GM12865 (cell line): ENCODE measurements around the gene USB1.

ENCODE experiments used
- DNase-seq: peaks from one replicate; pipeline ENCODE4 v3.0.0; 2010; ENCODE audit warnings: low read depth
- H3K4me3 ChIP-seq: 2 replicates; pipeline ENCODE4 v1.5.1; 2011; ENCODE audit warnings: mild to moderate bottlenecking, low read depth, low read length, control low read depth
- TF ChIP-seq, protein P1 (sequence below): IDR thresholded peaks from 2 replicates; pipeline ENCODE4 v1.5.1; 2011; ENCODE audit warnings: low read length, control low read depth, low read depth, inconsistent platforms; ENCODE audit not compliant: insufficient read depth; ENCODE audit errors: missing control alignments

The USB1 gene

DNA sequence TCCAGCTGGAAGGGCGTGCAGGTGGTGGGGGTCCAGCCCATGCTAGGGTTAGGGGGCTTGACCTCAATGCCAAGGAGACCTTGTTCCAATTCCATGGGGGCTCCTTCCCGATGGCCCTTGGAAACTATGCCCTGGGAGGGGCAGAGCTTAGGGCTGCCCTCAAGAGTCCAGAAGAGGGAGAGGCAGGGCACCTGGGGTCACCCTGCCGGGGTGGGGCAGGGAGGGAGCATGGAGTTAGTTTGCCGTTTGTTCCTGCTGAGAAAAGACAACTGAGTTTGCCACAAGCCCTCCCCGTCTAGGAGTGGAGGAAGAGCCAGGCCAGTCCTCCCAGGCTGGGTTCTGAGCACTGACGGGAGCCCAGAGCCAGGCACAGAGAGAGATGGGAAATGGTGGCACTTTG, 45.7 kb downstream of the USB1 start:
- DNase-seq = no peak
- TF ChIP-seq, protein P1, sequence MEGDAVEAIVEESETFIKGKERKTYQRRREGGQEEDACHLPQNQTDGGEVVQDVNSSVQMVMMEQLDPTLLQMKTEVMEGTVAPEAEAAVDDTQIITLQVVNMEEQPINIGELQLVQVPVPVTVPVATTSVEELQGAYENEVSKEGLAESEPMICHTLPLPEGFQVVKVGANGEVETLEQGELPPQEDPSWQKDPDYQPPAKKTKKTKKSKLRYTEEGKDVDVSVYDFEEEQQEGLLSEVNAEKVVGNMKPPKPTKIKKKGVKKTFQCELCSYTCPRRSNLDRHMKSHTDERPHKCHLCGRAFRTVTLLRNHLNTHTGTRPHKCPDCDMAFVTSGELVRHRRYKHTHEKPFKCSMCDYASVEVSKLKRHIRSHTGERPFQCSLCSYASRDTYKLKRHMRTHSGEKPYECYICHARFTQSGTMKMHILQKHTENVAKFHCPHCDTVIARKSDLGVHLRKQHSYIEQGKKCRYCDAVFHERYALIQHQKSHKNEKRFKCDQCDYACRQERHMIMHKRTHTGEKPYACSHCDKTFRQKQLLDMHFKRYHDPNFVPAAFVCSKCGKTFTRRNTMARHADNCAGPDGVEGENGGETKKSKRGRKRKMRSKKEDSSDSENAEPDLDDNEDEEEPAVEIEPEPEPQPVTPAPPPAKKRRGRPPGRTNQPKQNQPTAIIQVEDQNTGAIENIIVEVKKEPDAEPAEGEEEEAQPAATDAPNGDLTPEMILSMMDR = no peak
- H3K4me3 ChIP-seq = no peak overlapping the region

GRCh38 chr16:58047557-58048348, 46.5 kb downstream of the USB1 start:
- DNase-seq = no peak
- TF ChIP-seq, protein P1 = no peak
- no peak overlapping the region for H3K4me3 ChIP-seq

- TF ChIP-seq, protein P1 = no peak
- no peak for DNase-seq
- H3K4me3 ChIP-seq = no peak overlapping the region
These were observed 47.5 kb downstream of the USB1 start for GRCh38 chr16:58048494-58049231.

DNA sequence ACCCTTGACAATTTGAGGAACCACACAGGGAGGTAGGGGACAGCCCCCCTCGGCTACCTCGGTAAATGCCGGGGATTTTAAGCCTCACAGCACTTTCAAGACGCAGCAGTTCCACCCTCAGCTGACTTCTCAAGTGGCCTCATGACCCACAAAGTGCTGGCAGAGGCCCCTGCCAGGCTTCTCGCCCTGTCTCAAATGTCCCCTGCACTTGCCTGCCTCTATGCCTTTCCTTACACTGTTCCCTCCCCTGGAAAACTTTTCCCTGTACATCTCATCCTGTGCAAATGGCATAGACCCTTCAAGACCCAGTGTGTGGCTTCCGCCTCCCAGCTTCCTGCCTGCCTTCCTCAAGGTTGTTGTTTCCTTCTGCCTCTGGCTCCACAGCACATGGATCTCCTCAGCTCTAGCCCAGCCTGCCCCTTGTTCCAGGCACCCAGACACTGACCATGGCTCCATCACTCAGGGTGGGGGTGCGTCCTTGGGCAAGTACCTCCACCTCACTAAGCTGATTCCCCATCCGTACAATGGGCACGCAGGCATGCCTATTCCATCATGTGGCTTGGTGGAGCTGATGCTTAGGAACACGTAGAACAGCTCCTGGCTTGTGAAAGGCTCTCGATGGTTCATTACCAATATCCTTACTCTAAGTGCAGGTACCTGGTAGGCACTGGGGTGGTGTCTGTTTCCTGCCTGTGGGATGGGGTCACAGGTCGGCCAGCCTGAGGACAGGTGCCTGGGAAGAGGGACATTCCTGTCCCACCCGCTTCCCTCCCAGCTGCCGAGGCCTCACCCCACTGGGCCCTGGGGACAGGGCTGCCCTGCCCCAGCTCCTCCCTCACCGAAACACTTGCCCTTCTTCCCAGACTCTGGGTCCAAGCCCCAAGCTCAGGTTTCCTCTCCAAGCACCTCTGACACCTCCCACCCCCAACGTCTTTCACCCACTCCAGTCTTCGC, 48.3 kb downstream of the USB1 start:
- no peak for DNase-seq
- H3K4me3 ChIP-seq = no peak overlapping the region
- TF ChIP-seq, protein P1 = no peak

DNA sequence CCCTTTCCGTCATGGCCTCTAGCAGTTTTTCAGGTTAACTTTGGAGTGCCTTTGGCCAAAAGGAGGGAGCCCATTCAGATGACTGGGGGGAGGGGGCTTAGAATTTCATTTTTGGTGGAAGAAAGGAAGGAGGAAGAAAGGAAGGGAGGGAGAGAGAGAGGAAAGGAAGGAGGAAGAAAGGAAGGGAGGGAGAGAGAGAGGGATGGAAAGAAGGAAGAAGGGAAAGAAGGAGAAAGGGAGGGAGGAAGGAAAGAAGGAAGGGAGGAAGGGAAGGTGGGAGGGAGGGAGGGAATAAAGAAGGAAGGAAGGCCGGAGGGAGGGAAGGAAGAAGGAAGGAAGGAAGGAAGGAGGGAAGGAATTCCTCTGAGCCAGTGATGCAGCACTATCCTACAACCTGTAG, 50.1 kb downstream of the USB1 start:
- no peak for DNase-seq
- no peak overlapping the region for H3K4me3 ChIP-seq
- TF ChIP-seq, protein P1 = no peak

- no peak overlapping the region for H3K4me3 ChIP-seq
- no peak for DNase-seq
- TF ChIP-seq, protein P1 = no peak
These were observed 50.8 kb downstream of the USB1 start for GRCh38 chr16:58051821-58052603.
